Measurements from ENCODE around the gene GPATCH3. TPM values are rescaled to one million over a fixed set of nuclear protein-coding genes. Genes with fewer than 3 reads are reported as not detected.

GPATCH3 gene
- polyA plus RNA-seq, 1 of the 3 experiments (the other 2 are of a cell fraction) = 11.1 TPM

- CTCF ChIA-PET = interaction anchor here (1.0 to 3.5 kb wide), 6 partner anchors 9 to 355 kb away, joined by 3 to 11 read pairs (median 8); no protein-coding TSS in a partner anchor
- Histone ChIP-seq H3K9me3 (no peaks in the 10 kb centered on the region), H2AFZ (ENCODE audit: low read depth) (no peak overlapping the region), H3K36me3 (replicated peaks in 1 of 2; ENCODE audit: control insufficient read depth in 1 of 2, insufficient read depth in 2 of 2, low read length in 1 of 2) (peaks cover 19 to 49% of the 10 kb centered on the region in 2 experiments), H3K9ac (no peak overlapping the region), H3K4me1 (ENCODE audit: control insufficient read depth in 1 of 2, insufficient read depth in 2 of 2, low read depth in 1 of 2, low read length in 1 of 2) (no peaks in the 10 kb centered on the region; a peak in 1 of 4 replicates), H3K27me3 (ENCODE audit: insufficient read depth) (no peaks in the 10 kb centered on the region), H3K4me2 (no peak overlapping the region), H3K27ac (ENCODE audit: low read depth in 2 of 2, low read length in 1 of 2) (no peak overlapping the region), H3F3A (replicated peaks; ENCODE audit: insufficient read depth) (peaks cover 5% of the 10 kb centered on the region), H3K4me3 (ENCODE audit: low read depth in 2 of 2, low read length in 1 of 2) (no peak overlapping the region), H3K79me2 (ENCODE audit: insufficient read depth) (no peaks in the 10 kb centered on the region), H3K9me2 (no peaks in the 10 kb centered on the region), H4K20me1 (ENCODE audit: insufficient read depth) (no peaks in the 10 kb centered on the region)
- POLR2A ChIA-PET = no interaction called here
- no peak for DNase-seq
- WGBS (ENCODE audit: low lambda C conversion rate) = 100% methylated on average over 4 of the region's 4 CpGs
- TF ChIP-seq RXRA (IDR thresholded peaks at IDR 0.05; ENCODE audit: borderline replicate concordance, low read depth) = no peak
- TF ChIP-seq RCOR1 (IDR thresholded peaks at IDR 0.05; ENCODE audit: low read length) = no peak
- TF ChIP-seq NFIC (IDR thresholded peaks at IDR 0.05; ENCODE audit: borderline replicate concordance) = no peak
- TF ChIP-seq FOXM1 (IDR thresholded peaks at IDR 0.05; ENCODE audit: low read depth) = no peak
- no peak for TF ChIP-seq RFX5 (IDR thresholded peaks at IDR 0.05; ENCODE audit: low read length)
- TF ChIP-seq MAX (IDR thresholded peaks at IDR 0.05; ENCODE audit: low read depth) = no peak
- TF ChIP-seq USF1 (IDR thresholded peaks at IDR 0.05; ENCODE audit: borderline replicate concordance, low read depth) = no peak
- no peak for TF ChIP-seq JUND (IDR thresholded peaks at IDR 0.05)
- no peak for TF ChIP-seq RAD21 (IDR thresholded peaks at IDR 0.05; ENCODE audit: low read length)
- TF ChIP-seq TEAD4 (IDR thresholded peaks at IDR 0.05; ENCODE audit: borderline replicate concordance, insufficient read depth) = no peak
- TF ChIP-seq GATA2 (CRISPR knock-in tag; IDR thresholded peaks at IDR 0.05) = no peak
- no peak for TF ChIP-seq MXI1 (IDR thresholded peaks at IDR 0.05; ENCODE audit: low read depth, low read length)
- TF ChIP-seq MEF2A (IDR thresholded peaks at IDR 0.05; ENCODE audit: borderline replicate concordance, low read depth) = no peak
- TF ChIP-seq PBX3 (IDR thresholded peaks at IDR 0.05) = no peak
- TF ChIP-seq GABPA (IDR thresholded peaks at IDR 0.05; ENCODE audit: low read depth) = no peak
Observed at GRCh38 chr1:26855636-26856035, 44.6 kb downstream of the GPATCH3 start.

GRCh38 chr1:26854906-26855305 is 45.4 kb downstream of the GPATCH3 start:
- Histone ChIP-seq H2AFZ (ENCODE audit: low read depth) (no peak overlapping the region), H3K27ac (ENCODE audit: low read depth in 2 of 2, low read length in 1 of 2) (no peak overlapping the region), H3K9me3 (no peaks in the 10 kb centered on the region), H3F3A (replicated peaks; ENCODE audit: insufficient read depth) (peaks cover 5% of the 10 kb centered on the region), H3K27me3 (ENCODE audit: insufficient read depth) (no peaks in the 10 kb centered on the region), H4K20me1 (ENCODE audit: insufficient read depth) (no peaks in the 10 kb centered on the region), H3K36me3 (replicated peaks in 1 of 2; ENCODE audit: control insufficient read depth in 1 of 2, insufficient read depth in 2 of 2, low read length in 1 of 2) (peaks cover 21 to 55% of the 10 kb centered on the region in 2 experiments), H3K9me2 (no peaks in the 10 kb centered on the region), H3K79me2 (ENCODE audit: insufficient read depth) (no peaks in the 10 kb centered on the region), H3K4me3 (ENCODE audit: low read depth in 2 of 2, low read length in 1 of 2) (no peak overlapping the region), H3K4me1 (ENCODE audit: control insufficient read depth in 1 of 2, insufficient read depth in 2 of 2, low read depth in 1 of 2, low read length in 1 of 2) (no peaks in the 10 kb centered on the region; a peak in 1 of 4 replicates), H3K9ac (no peak overlapping the region), H3K4me2 (no peak overlapping the region)
- no peak for TF ChIP-seq GATA2 (CRISPR knock-in tag; IDR thresholded peaks at IDR 0.05)
- 100% methylated on average over 3 of the region's 5 CpGs for WGBS (ENCODE audit: low lambda C conversion rate)
- no peak for DNase-seq
- ChIA-PET CTCF (interaction anchor here (0.8 to 1.8 kb wide), 7 partner anchors 11 to 355 kb away, joined by 3 to 11 read pairs (median 4); no protein-coding TSS in a partner anchor), POLR2A (interaction anchor here (1.0 kb wide), 1 partner anchor 10 kb away, joined by 3 read pairs; no protein-coding TSS in a partner anchor)

All from SK-N-SH (cell line).